HG03159 (cell line): ENCODE data around the gene FANCE.

ENCODE experiments used
- ATAC-seq: cut with Tn5 transposase; IDR thresholded peaks from one replicate; pipeline ENCODE4 v1.9.1; 2021; ENCODE audit warnings: mild to moderate bottlenecking, moderate library complexity; ENCODE audit not compliant: unreplicated experiment

The FANCE gene

GRCh38 chr6:35452183-35453090, at the start of gene FANCE:
Gene FANCE (plus strand): TSS chr6:35452338. CDS start chr6:35452546, 208 bp downstream.
- ATAC-seq: peak; percentile 78

- ATAC-seq: no peak
Measured at GRCh38 chr6:35402856-35403191, 49.3 kb upstream of the FANCE start.

- ATAC-seq: no peak
Measured at GRCh38 chr6:35403544-35404442, 48.3 kb upstream of the FANCE start.

- no peak for ATAC-seq
Measured at GRCh38 chr6:35406711-35407485, 45.2 kb upstream of the FANCE start.

GRCh38 chr6:35409245-35409644, 42.9 kb upstream of the FANCE start:
- ATAC-seq: no peak

- ATAC-seq: no peak
Measured at GRCh38 chr6:35410131-35410530, 42.0 kb upstream of the FANCE start.

- ATAC-seq: no peak
Measured at GRCh38 chr6:35411066-35411465, 41.1 kb upstream of the FANCE start.

GRCh38 chr6:35412102-35412501, 40.0 kb upstream of the FANCE start:
- no peak for ATAC-seq

GRCh38 chr6:35413911-35414310, 38.2 kb upstream of the FANCE start:
- no peak for ATAC-seq

GRCh38 chr6:35415065-35415891, 36.9 kb upstream of the FANCE start:
- ATAC-seq: no peak

- no peak for ATAC-seq
Measured at GRCh38 chr6:35417979-35418661, 34.0 kb upstream of the FANCE start.

- ATAC-seq: no peak
Measured at GRCh38 chr6:35419417-35419816, 32.7 kb upstream of the FANCE start.

GRCh38 chr6:35419961-35420360, 32.2 kb upstream of the FANCE start:
- no peak for ATAC-seq

- no peak for ATAC-seq
Measured at GRCh38 chr6:35425284-35425683, 26.9 kb upstream of the FANCE start.

- ATAC-seq: no peak
Measured at GRCh38 chr6:35426074-35426473, 26.1 kb upstream of the FANCE start.

- ATAC-seq: no peak
Measured at GRCh38 chr6:35427435-35427834, 24.7 kb upstream of the FANCE start.

GRCh38 chr6:35427851-35428321, 24.3 kb upstream of the FANCE start:
- no peak for ATAC-seq

GRCh38 chr6:35428421-35429149, 23.6 kb upstream of the FANCE start:
- ATAC-seq: no peak

GRCh38 chr6:35429463-35429862, 22.7 kb upstream of the FANCE start:
- ATAC-seq: no peak
